Activated CD4-positive, alpha-beta T cell treated with anti-CD3 and anti-CD28 coated beads, Interleukin-2, amount 50 U/mL, for 48 hours (primary cell): Measurements from ENCODE around the gene MBD3L2B.

Source experiments
- DNase-seq, 2 experiments: peaks; one replicate each; pipeline ENCODE4 v3.0.0-alpha.2; 2020

MBD3L2B gene

DNA sequence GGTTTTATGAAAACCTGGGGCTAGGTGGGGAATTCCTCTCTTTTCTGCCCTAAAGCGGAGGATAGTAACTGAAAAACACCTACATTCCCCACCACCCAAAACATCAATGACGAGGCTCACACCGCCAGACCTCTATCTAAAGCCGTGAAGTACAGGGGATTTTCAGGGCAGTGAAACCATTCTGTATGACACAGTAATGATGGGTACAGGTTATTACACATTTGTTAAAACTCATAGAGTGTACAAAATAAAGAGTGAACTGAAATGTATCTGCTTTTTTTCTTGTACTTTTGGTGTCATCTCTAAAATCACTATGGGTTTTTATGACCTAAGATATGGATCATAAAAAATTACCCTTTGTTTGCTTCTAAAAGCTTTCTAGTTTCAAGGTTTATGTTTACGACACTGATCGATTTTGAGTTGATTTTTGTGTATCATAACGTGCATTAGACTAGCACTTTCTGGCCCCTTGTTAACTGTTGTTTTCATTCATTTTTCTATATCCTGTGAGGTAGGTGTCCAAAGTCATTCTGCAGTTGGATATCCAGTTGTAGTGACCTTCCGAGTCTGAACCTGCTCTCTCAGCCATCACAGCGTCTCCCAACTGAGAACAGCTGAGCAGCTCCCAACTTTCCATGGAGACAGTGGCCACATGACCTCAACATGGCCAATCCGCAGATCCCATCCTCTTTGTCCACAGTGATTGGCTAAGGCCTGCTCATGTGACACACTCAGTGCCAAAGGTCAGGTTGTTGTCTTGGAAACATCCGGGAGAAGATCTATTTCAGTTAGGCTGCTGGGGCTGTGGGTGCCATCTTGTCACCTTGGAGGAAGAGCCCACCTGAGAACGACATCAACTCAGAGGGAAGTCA is 10.3 kb downstream of the MBD3L2B start:
- peak; percentile 25 to 55 for DNase-seq

GRCh38 chr19:7007859-7008258 is 13.4 kb downstream of the MBD3L2B start:
- no peak for DNase-seq

GRCh38 chr19:7006135-7006704 is 15.0 kb downstream of the MBD3L2B start:
- DNase-seq, result no peak

DNA sequence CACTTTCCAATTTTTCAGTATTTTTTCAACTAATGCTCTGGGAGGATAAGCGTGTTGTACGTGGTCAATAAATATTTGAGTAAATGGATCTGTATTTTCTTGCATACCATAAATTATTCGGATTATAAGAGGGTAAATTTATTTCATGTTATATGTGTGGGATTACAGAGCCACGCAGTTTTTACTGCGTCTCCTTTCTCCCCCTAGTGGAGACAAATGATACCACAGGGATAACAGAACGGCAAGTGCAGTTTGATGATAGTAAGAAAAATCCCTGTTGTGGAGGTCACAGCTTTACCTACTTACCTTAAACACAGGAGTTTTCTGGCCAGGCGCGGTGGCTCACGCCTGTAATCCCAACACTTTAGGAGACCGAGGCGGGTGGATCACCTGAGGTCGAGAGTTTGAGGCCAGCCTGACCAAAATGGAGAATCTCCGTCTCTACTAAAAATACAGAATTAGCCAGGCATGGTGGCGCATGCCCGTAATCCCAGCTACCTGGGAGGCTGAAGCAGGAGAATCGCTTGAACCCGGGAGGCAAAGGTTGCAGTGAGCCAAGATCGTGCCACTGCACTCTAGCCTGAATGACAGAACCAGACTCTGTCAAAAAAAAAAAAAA is 16.8 kb downstream of the MBD3L2B start:
- DNase-seq, result no peak

GRCh38 chr19:7000816-7001215 is 20.4 kb downstream of the MBD3L2B start:
- DNase-seq, result no peak

- no peak for DNase-seq
Observed at GRCh38 chr19:7000333-7000732, 20.9 kb downstream of the MBD3L2B start.

DNA sequence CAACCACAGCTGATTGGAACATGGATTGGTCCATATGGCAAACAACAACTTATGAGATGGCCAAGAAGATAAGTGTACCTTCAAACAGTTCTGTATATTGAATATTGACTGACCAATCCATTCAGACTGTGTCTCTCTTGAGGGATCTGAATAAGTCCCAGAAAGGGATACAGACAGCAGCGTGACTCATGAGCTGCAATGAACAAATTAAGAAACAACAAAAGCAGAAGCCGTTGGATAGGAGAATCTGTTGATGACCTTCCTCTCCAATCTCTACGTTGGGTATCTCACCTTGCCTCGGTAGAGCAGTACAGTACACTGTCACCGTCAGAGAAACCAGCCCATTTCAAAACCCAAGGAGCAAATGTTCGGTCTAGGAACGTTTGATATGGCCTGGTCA is 21.3 kb downstream of the MBD3L2B start:
- no peak for DNase-seq

GRCh38 chr19:6997679-6998445 is 23.4 kb downstream of the MBD3L2B start:
- DNase-seq, result no peak

DNA sequence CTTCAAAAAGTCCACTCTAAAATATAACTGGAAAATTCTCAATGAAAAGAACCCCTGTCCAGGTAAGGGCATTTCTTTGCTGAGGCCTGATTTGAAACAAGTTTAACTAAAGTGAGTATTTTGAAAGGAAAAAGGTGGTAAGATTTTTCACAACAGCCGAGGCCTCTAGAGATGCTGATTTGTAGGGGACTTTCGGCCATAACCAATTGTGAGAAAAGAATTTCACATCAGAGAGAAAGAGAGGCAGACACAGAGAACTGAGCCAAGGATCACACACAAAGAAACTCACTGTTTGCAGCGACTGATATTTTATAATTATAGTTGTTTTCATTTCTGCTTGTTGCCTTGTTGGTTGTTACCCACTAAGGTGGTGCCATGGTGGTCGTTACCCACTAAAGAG is 24.4 kb downstream of the MBD3L2B start:
- DNase-seq, result no peak

DNA sequence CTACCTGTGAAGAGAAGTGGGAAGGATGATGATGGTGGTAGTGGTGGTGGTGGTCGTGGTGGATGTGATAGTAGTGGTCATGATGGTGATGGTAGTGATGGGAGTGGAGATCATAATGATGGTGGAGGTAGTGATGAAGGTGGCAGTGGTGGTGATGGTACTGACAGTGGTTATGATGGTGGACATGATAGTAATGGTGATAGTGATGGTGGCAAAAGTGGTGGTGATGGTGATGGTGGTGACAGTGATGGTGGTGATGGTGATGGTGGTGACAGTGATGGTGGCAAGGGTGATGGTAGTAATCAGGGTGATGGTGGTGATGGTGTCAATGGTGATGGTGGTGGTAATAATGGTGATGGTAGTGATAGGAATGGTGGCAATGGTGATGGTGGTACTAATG is 26.2 kb downstream of the MBD3L2B start:
- no peak for DNase-seq

GRCh38 chr19:6988257-6988656 is 33.0 kb downstream of the MBD3L2B start:
- no peak for DNase-seq

GRCh38 chr19:6987850-6988249 is 33.4 kb downstream of the MBD3L2B start:
- DNase-seq, result no peak

DNA sequence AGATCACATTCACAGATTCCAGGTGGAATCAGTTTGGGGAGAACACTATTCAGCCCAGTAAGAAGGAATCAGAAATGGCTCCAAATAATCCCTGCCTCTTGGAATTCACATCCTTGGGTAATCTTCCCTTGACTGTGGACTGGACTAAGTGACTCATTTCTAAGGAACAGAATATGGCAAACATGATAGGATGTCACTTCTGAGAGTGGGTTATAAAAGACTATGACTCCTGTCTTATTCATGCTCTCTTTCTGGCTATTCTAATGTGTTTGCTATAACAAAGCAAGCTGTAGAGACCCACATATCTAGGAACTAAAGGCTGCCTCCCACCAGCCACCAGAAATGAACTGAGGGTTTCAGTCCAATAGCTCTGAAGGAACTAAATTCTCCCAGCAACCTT is 37.8 kb downstream of the MBD3L2B start:
- no peak for DNase-seq

- peak in 1 of 2 experiments; percentile 26 for DNase-seq
Observed at GRCh38 chr19:6979399-6979798, 41.8 kb downstream of the MBD3L2B start.

GRCh38 chr19:6976197-6976596 is 45.0 kb downstream of the MBD3L2B start:
- no peak for DNase-seq

DNA sequence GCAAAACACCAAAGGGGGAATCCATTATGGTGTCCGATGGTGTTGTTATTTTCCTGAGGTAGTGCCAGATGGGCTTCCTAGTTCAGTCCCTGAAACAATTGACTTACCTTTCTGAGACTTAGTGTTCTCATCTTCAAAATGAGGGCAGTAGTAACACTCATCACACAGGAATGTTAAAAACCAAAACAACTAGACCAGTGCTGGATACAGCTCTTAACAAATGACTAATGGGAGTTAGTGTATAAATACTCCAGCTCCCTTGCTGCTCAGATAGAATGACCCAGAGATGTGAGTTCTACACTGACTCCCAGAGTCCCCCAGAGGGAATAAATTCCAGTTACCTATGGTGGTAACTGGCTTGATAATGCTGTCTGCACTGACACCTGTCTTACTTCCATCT is 49.9 kb downstream of the MBD3L2B start:
- DNase-seq, result no peak

GRCh38 chr19:6970443-6970842 is 50.8 kb downstream of the MBD3L2B start:
- DNase-seq, result no peak

DNA sequence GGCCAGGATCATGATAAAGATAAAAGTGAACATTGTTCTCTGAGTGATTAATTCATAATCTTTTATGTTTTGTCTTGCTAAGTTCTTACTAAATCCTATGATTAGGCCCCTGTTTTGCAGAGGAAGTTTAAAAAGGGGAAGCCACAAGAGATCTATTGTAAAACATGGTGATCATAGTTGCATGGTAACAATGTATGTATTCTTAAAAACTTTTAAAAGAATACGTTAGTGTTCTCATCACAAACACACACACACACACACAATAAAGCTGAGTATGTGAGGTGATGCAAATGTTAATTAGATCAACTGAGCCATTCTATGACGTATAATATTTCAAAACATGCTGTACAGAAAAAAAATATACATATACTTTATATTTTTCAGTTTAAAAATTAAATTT is 51.2 kb downstream of the MBD3L2B start:
- DNase-seq, result no peak

GRCh38 chr19:6969490-6969889 is 51.7 kb downstream of the MBD3L2B start:
- DNase-seq, result no peak
